HG03432 (cell line): ENCODE results near the gene ZNF74.

Experiments
- ATAC-seq: cut with Tn5 transposase; IDR thresholded peaks from one replicate; pipeline ENCODE4 v1.9.1; 2021; ENCODE audit warnings: mild to moderate bottlenecking, moderate library complexity; ENCODE audit not compliant: unreplicated experiment

The ZNF74 gene

GRCh38 chr22:20418211-20418788, 24.3 kb downstream of the ZNF74 start:
- no peak for ATAC-seq

- ATAC-seq = no peak
Measured at GRCh38 chr22:20419664-20419951, 25.7 kb downstream of the ZNF74 start.

- no peak for ATAC-seq
Measured at GRCh38 chr22:20420157-20420842, 26.3 kb downstream of the ZNF74 start.

GRCh38 chr22:20421507-20421874, 27.5 kb downstream of the ZNF74 start:
- no peak for ATAC-seq

- ATAC-seq = no peak
Measured at GRCh38 chr22:20422271-20423007, 28.5 kb downstream of the ZNF74 start.

- no peak for ATAC-seq
Measured at GRCh38 chr22:20423008-20423905, 29.3 kb downstream of the ZNF74 start.

- ATAC-seq = no peak
Measured at GRCh38 chr22:20423906-20424551, 30.1 kb downstream of the ZNF74 start.

GRCh38 chr22:20424568-20424931, 30.6 kb downstream of the ZNF74 start:
- no peak for ATAC-seq

GRCh38 chr22:20424932-20425565, 31.1 kb downstream of the ZNF74 start:
- ATAC-seq = no peak

GRCh38 chr22:20425566-20426258, 31.8 kb downstream of the ZNF74 start:
- no peak for ATAC-seq

- ATAC-seq = no peak
Measured at GRCh38 chr22:20426259-20426615, 32.3 kb downstream of the ZNF74 start.

- ATAC-seq = no peak
Measured at GRCh38 chr22:20427104-20427944, 33.4 kb downstream of the ZNF74 start.

GRCh38 chr22:20427945-20428417, 34.0 kb downstream of the ZNF74 start:
- ATAC-seq = no peak

GRCh38 chr22:20428496-20429253, 34.7 kb downstream of the ZNF74 start:
- no peak for ATAC-seq

GRCh38 chr22:20429254-20430100, 35.5 kb downstream of the ZNF74 start:
- no peak for ATAC-seq

GRCh38 chr22:20430101-20430719, 36.3 kb downstream of the ZNF74 start:
- ATAC-seq = no peak
